ENCODE data around the gene PLXND1.

GRCh38 chr3:129518581-129518980 lies 87.9 kb downstream of the PLXND1 start:
- no peak for TF ChIP-seq CTCF (IDR thresholded peaks at IDR 0.05)
- TF ChIP-seq POLR2A (IDR thresholded peaks at IDR 0.05) = no peak

All from lower leg skin (tissue), 3 donors.